ENCODE data around the gene VWA5B1.

GRCh38 chr1:20319456-20320220 lies 29.0 kb downstream of the VWA5B1 start:
- TF ChIP-seq POLR2A (IDR thresholded peaks at IDR 0.05) (no peak), CTCF (IDR thresholded peaks at IDR 0.05) (no peak), POLR2AphosphoS5 (IDR thresholded peaks at IDR 0.05) (no peak)

Measured in gastroesophageal sphincter (tissue), 3 donors.